Natural killer cell (primary cell): Measurements from ENCODE around the gene GPC5. TPM values are rescaled to one million over a fixed set of nuclear protein-coding genes. Genes with fewer than 3 reads are reported as not detected.

ENCODE experiments used
- ATAC-seq, 3 donors: fragments of 150-1000 bp in 2 of 3; fragments of 200-7000 bp in 1 of 3; cut with Tn5 transposase; 1 replicate in 1 of 3; 2 replicates in 2 of 3; pipeline ENCODE4 v1.10.0; 2021; ENCODE audit warnings: mild to moderate bottlenecking in 2 of 3, moderate library complexity in 2 of 3
- DNase-seq, 2 donors: peaks; one replicate each; pipeline versions ENCODE4 v3.0.0 to v3.0.0-alpha.2; 2013 to 2021; ENCODE audit warnings: mixed read lengths in 1 of 2
- H3K27ac ChIP-seq: one replicate; pipeline ENCODE4 v1.5.1; 2013; ENCODE audit warnings: mild to moderate bottlenecking, low read length
- H3K27me3 ChIP-seq: one replicate; pipeline ENCODE4 v1.6.1; 2013; ENCODE audit warnings: low read length; ENCODE audit not compliant: control insufficient read depth, insufficient read depth
- H3K36me3 ChIP-seq: one replicate; pipeline ENCODE4 v1.6.1; 2013; ENCODE audit warnings: low read length; ENCODE audit not compliant: control insufficient read depth, insufficient read depth
- H3K4me1 ChIP-seq: one replicate; pipeline ENCODE4 v1.6.1; 2013; ENCODE audit warnings: low read length; ENCODE audit not compliant: control insufficient read depth, insufficient read depth
- H3K4me3 ChIP-seq: one replicate; pipeline ENCODE4 v1.5.1; 2013; ENCODE audit warnings: low read length
- H3K9me3 ChIP-seq: one replicate; pipeline ENCODE4 v1.6.1; 2013; ENCODE audit warnings: low read length; ENCODE audit not compliant: control insufficient read depth, insufficient read depth
- H3K27ac Mint-ChIP-seq, 2 donors: one replicate each; pipeline ENCODE4 v1.8.0; 2022; ENCODE audit warnings: mild to moderate bottlenecking in 2 of 2, mixed read lengths in 2 of 2, moderate library complexity in 1 of 2
- H3K27me3 Mint-ChIP-seq, 2 donors: one replicate each; pipeline ENCODE4 v1.8.0; 2022; ENCODE audit warnings: low read depth in 2 of 2, mixed read lengths in 2 of 2
- H3K36me3 Mint-ChIP-seq: one replicate; pipeline ENCODE4 v1.8.0; 2022; ENCODE audit warnings: mixed read lengths
- H3K4me1 Mint-ChIP-seq, 2 donors: one replicate each; pipeline ENCODE4 v1.8.0; 2022; ENCODE audit warnings: mixed read lengths in 2 of 2
- H3K4me3 Mint-ChIP-seq: one replicate; pipeline ENCODE4 v1.8.0; 2022; ENCODE audit warnings: mild to moderate bottlenecking, moderate library complexity, mixed read lengths
- H3K9me3 Mint-ChIP-seq, 2 donors: one replicate each; pipeline ENCODE4 v1.8.0; 2022; ENCODE audit warnings: mixed read lengths in 2 of 2
- WGBS: methylation state at CpG from one replicate; pipeline ENCODE4 v1.1.7; 2013; ENCODE audit warnings: missing lambda C conversion rate; ENCODE audit not compliant: insufficient coverage; 5-methylcytosine and 5-hydroxymethylcytosine counted together
- intact Hi-C: fragments of 100-400 bp; cut with micrococcal nuclease; formaldehyde crosslinking; loops from one replicate; pipeline ENCODE4 v1.14.2; 2022
- total RNA-seq, 4 donors: library from RNA; stranded (reverse); fragments of 120-200 nt in 1 of 4; gene quantifications; one replicate each; pipeline versions ENCODE4 v1.2.3 to v1.2.4, GENCODE V29; 2013 to 2022
- TF ChIP-seq, protein P1 (sequence below): fragments of 200-600 bp; IDR thresholded peaks from one replicate; pipeline ENCODE4 v1.8.0; 2022; ENCODE audit warnings: antibody characterized with exemption

The GPC5 gene
- total RNA-seq, 3 donors from 2014 or later (not counting 1 experiment from before 2014, with no cell fraction given), result not detected

DNA sequence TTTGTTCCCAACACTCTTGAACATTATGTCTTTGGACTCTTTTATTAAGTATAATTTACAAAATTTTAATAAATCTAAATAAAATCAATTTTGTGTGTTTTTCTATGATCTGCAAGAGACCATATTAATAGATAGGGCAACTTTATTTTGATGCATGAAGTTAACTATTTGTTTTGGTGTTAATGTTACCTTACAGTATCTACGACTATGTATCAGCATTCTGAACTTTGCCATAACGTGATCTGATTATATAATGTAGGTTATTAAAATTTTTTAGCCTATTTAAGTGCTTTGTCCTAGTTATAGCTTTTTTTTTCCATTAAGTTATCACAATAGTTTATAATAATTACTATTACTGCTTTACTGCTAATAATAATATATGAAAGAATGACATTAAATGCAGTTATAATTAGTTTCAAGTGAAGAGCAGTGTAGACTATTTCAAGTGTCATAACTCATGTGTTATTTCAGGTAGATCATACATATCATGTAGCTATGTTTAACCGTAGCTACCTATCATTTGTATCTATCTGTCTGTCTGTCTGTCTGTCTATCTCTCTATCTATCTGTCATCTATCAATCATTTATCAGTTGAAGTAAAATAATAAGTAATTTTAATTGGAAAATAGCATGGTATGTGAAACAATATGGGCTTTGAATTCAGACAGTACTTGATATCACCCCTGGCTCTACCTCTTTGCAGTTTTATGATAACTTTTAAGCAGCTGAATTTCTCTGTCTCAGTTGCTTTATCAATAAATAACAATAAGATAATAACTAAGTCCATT, 229.7 kb downstream of the GPC5 start:
- peaks cover 3% of the 10 kb centered on the region for H3K9me3 ChIP-seq
- no peaks in the 10 kb centered on the region for H3K27me3 ChIP-seq
- no peak overlapping the region for H3K4me3 Mint-ChIP-seq
- H3K36me3 ChIP-seq, result no peaks in the 10 kb centered on the region
- H3K27ac Mint-ChIP-seq, result no peak overlapping the region
- ATAC-seq (no peak), DNase-seq (no peak)
- TF ChIP-seq, protein P1, sequence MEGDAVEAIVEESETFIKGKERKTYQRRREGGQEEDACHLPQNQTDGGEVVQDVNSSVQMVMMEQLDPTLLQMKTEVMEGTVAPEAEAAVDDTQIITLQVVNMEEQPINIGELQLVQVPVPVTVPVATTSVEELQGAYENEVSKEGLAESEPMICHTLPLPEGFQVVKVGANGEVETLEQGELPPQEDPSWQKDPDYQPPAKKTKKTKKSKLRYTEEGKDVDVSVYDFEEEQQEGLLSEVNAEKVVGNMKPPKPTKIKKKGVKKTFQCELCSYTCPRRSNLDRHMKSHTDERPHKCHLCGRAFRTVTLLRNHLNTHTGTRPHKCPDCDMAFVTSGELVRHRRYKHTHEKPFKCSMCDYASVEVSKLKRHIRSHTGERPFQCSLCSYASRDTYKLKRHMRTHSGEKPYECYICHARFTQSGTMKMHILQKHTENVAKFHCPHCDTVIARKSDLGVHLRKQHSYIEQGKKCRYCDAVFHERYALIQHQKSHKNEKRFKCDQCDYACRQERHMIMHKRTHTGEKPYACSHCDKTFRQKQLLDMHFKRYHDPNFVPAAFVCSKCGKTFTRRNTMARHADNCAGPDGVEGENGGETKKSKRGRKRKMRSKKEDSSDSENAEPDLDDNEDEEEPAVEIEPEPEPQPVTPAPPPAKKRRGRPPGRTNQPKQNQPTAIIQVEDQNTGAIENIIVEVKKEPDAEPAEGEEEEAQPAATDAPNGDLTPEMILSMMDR, result no peak
- no peaks in the 10 kb centered on the region for H3K36me3 Mint-ChIP-seq
- no peaks in the 10 kb centered on the region for H3K27me3 Mint-ChIP-seq
- H3K4me1 ChIP-seq, result no peaks in the 10 kb centered on the region
- WGBS, result 100% methylated on average over 1 of the region's 3 CpGs
- H3K27ac ChIP-seq, result no peak overlapping the region
- intact Hi-C loops, result no loop called here
- H3K9me3 Mint-ChIP-seq, result peaks cover 9 to 16% of the 10 kb centered on the region in 2 donors
- no peak overlapping the region for H3K4me3 ChIP-seq
- H3K4me1 Mint-ChIP-seq, result no peaks in the 10 kb centered on the region

DNA sequence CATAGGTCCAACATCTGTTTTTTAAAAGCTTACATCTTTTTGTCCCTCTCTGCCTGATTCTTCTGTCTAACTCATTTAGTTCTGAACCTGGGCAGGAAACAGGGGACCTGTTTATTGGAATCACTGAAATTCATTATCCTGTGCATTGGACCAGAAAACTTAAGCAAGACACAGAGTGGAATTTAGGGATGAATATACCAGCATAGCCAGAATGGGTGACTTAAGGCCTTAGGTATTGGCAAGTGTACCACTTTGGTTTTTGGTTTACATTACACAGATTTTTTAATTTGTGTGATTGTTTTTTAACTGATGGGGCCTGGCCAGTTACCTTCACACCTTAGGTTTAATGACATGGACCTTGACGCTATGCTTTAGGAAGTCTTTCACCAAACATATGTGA, 232.5 kb downstream of the GPC5 start:
- no peak for ATAC-seq
- H3K27ac Mint-ChIP-seq, result no peak overlapping the region

DNA sequence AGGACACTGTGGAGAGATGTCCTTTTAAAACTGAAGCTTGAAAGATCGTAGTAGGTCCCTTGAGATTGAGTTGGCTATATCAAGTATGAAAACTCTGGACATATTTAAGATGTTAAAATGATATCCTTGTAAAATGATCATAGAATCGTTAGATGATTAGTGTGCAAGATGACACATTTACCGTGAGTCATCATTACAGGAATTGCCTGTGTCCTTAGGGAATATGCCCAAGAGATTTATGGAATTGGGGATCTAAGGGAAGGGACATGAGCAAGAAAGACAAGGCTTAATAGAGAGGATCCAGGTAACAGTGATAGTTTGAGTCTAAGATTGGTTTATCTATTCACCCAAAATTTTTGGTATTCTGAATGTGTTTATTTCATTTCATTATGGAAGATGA, 233.7 kb downstream of the GPC5 start:
- H3K4me1 ChIP-seq, result no peaks in the 10 kb centered on the region
- 85% methylated on average over 3 of the region's 3 CpGs for WGBS
- peaks cover 3% of the 10 kb centered on the region for H3K9me3 ChIP-seq
- DNase-seq (no peak), ATAC-seq (no peak)
- peaks cover 9% of the 10 kb centered on the region in 2 donors for H3K9me3 Mint-ChIP-seq
- no peak overlapping the region for H3K27ac ChIP-seq
- intact Hi-C loops, result no loop called here
- no peaks in the 10 kb centered on the region for H3K36me3 Mint-ChIP-seq
- TF ChIP-seq, protein P1, result no peak
- no peaks in the 10 kb centered on the region for H3K27me3 ChIP-seq
- H3K36me3 ChIP-seq, result no peaks in the 10 kb centered on the region
- H3K27ac Mint-ChIP-seq, result no peak overlapping the region
- no peaks in the 10 kb centered on the region for H3K4me1 Mint-ChIP-seq
- no peaks in the 10 kb centered on the region for H3K27me3 Mint-ChIP-seq
- H3K4me3 Mint-ChIP-seq, result no peak overlapping the region
- H3K4me3 ChIP-seq, result no peak overlapping the region

More for the DNA sequence above, 232.5 kb downstream of the GPC5 start:
- Histone ChIP-seq H3K36me3 (no peaks in the 10 kb centered on the region), H3K4me1 (no peaks in the 10 kb centered on the region), H3K4me3 (no peak overlapping the region), H3K27me3 (no peaks in the 10 kb centered on the region), H3K9me3 (peaks cover 3% of the 10 kb centered on the region), H3K27ac (no peak overlapping the region)
- intact Hi-C loops, result no loop called here
- H3K4me1 Mint-ChIP-seq, result no peaks in the 10 kb centered on the region
- H3K9me3 Mint-ChIP-seq, result peaks cover 9% of the 10 kb centered on the region in 2 donors
- 90% methylated on average over 1 of the region's 1 CpG for WGBS
- no peaks in the 10 kb centered on the region for H3K27me3 Mint-ChIP-seq
- DNase-seq, result no peak
- TF ChIP-seq, protein P1, result no peak
- H3K4me3 Mint-ChIP-seq, result no peak overlapping the region
- no peaks in the 10 kb centered on the region for H3K36me3 Mint-ChIP-seq

DNA sequence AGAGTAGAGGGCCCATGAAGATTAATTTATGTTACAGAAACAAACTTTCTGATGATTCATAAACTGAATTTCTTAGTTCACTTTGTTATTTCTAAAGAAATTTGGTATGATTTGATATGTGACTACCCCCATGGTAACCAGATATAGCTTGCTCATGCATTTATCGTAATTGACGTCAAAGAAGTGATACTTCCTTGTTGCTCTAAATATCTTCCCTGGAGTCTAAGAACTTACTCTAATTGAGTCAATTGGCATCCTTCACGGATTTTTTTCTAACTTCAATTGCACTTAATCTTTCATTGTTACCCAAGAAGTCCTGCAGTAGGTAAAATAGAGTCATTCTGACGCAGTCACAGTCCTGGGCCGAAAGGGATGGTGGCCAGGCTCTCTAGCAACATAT, 240.9 kb downstream of the GPC5 start:
- H3K4me3 Mint-ChIP-seq, result no peak overlapping the region
- 94% methylated on average over 2 of the region's 5 CpGs for WGBS
- intact Hi-C loops, result no loop called here

More for the DNA sequence above, 240.9 kb downstream of the GPC5 start:
- Histone ChIP-seq H3K9me3 (no peaks in the 10 kb centered on the region), H3K4me1 (no peaks in the 10 kb centered on the region), H3K27ac (no peak overlapping the region), H3K27me3 (no peaks in the 10 kb centered on the region), H3K4me3 (no peak overlapping the region), H3K36me3 (no peaks in the 10 kb centered on the region)
- no peak for ATAC-seq
- no peaks in the 10 kb centered on the region for H3K27me3 Mint-ChIP-seq
- no peaks in the 10 kb centered on the region for H3K4me1 Mint-ChIP-seq
- H3K9me3 Mint-ChIP-seq, result peaks cover 4 to 10% of the 10 kb centered on the region in 2 donors
- no peak overlapping the region for H3K27ac Mint-ChIP-seq
- TF ChIP-seq, protein P1, result no peak
- no peak for DNase-seq
- no peaks in the 10 kb centered on the region for H3K36me3 Mint-ChIP-seq
